IMR-90 (cell line): ENCODE results near the gene GNG7.

Experiments
- CTCF ChIP-seq: conservative IDR thresholded peaks from 2 replicates; pipeline ENCODE4 v1.5.1; 2012; ENCODE audit warnings: mild to moderate bottlenecking, low read depth, low read length, improper control_type of control experiment
- FOS ChIP-seq: fragments of 150-350 bp; IDR thresholded peaks from 2 replicates; pipeline ENCODE4 v1.6.1; 2016; ENCODE audit warnings: low read depth, low read length
- MAZ ChIP-seq: IDR thresholded peaks from 2 replicates; pipeline ENCODE4 v1.6.1; 2012; ENCODE audit warnings: low read depth, mild to moderate bottlenecking, low read length, improper control_type of control experiment, moderate library complexity, borderline replicate concordance
- POLR2A ChIP-seq: IDR thresholded peaks from 2 replicates; pipeline ENCODE4 v1.6.1; 2012; ENCODE audit warnings: mild to moderate bottlenecking, low read depth, low read length
- SMC3 ChIP-seq: fragments of 150-350 bp; IDR thresholded peaks from 2 replicates; pipeline ENCODE4 v1.6.1; 2016; ENCODE audit warnings: low read depth, mild to moderate bottlenecking, antibody characterized with exemption, low read length, moderate library complexity

- TF ChIP-seq CTCF (no peak), POLR2A (no peak), FOS (no peak), MAZ (no peak), SMC3 (no peak)
Measured at GRCh38 chr19:2693492-2694160, 8.9 kb downstream of the GNG7 start.
